ENCODE measurements around the gene PLXND1. TPM values are rescaled to one million over a fixed set of nuclear protein-coding genes. Genes with fewer than 3 reads are reported as not detected.

The PLXND1 gene
- total RNA-seq, 1 experiment from 2014 or later: 26.3 TPM

DNA sequence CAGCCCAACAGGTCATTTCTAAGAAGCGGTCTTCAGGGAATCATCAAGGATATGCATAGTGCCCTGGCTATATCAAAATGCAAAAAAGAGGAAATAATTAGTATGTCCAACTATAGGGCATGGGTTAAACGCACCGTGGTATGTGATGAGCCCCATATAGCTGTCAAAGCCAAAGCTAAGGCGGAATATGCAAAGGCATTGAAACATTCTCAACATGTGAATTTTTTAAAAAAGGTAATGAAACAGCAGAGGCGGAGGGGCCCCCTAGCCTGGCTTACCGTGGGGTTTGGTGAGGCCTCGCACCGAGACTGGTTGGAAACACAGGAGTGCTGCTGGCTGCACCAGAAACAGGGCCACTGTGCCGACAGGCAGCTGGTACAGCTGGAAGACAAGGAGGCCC, 23.2 kb downstream of the PLXND1 start:
- Mint-ChIP-seq H3K36me3 (ENCODE audit: insufficient read depth, unreplicated experiment) (no peaks in the 10 kb centered on the region), H3K27me3 (ENCODE audit: insufficient read depth, unreplicated experiment) (no peaks in the 10 kb centered on the region), H3K4me3 (ENCODE audit: unreplicated experiment) (no peak overlapping the region), H3K9me3 (ENCODE audit: unreplicated experiment) (no peaks in the 10 kb centered on the region), H3K27ac (ENCODE audit: unreplicated experiment) (no peak overlapping the region), H3K4me1 (ENCODE audit: low read depth, unreplicated experiment) (no peaks in the 10 kb centered on the region)
- no peaks in the 10 kb centered on the region for H3K4me1 ChIP-seq
- CTCF ChIA-PET: no interaction called here
- no peak overlapping the region for H3K4me3 ChIP-seq (ENCODE audit: low read depth, low read length)
- no peak for DNase-seq
- intact Hi-C loops (cut with micrococcal nuclease; ENCODE audit: unreplicated experiment): no loop called here
- no peaks in the 10 kb centered on the region for H3K27me3 ChIP-seq (replicated peaks; ENCODE audit: control insufficient read depth, insufficient read depth, low read length)
- no peaks in the 10 kb centered on the region for H3K36me3 ChIP-seq (ENCODE audit: control insufficient read depth, insufficient read depth, low read length)
- BruUV-seq (replicated peaks): no TSS peak
- POLR2A ChIA-PET: no interaction called here
- TF ChIP-seq, protein P1, sequence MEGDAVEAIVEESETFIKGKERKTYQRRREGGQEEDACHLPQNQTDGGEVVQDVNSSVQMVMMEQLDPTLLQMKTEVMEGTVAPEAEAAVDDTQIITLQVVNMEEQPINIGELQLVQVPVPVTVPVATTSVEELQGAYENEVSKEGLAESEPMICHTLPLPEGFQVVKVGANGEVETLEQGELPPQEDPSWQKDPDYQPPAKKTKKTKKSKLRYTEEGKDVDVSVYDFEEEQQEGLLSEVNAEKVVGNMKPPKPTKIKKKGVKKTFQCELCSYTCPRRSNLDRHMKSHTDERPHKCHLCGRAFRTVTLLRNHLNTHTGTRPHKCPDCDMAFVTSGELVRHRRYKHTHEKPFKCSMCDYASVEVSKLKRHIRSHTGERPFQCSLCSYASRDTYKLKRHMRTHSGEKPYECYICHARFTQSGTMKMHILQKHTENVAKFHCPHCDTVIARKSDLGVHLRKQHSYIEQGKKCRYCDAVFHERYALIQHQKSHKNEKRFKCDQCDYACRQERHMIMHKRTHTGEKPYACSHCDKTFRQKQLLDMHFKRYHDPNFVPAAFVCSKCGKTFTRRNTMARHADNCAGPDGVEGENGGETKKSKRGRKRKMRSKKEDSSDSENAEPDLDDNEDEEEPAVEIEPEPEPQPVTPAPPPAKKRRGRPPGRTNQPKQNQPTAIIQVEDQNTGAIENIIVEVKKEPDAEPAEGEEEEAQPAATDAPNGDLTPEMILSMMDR (IDR thresholded peaks at IDR 0.05; ENCODE audit: insufficient read depth in 1 of 2, low read depth in 1 of 2, low read length in 1 of 2, severe bottlenecking in 1 of 2, unreplicated experiment in 1 of 2): no peak
- no peaks in the 10 kb centered on the region for H3K9me3 ChIP-seq

DNA sequence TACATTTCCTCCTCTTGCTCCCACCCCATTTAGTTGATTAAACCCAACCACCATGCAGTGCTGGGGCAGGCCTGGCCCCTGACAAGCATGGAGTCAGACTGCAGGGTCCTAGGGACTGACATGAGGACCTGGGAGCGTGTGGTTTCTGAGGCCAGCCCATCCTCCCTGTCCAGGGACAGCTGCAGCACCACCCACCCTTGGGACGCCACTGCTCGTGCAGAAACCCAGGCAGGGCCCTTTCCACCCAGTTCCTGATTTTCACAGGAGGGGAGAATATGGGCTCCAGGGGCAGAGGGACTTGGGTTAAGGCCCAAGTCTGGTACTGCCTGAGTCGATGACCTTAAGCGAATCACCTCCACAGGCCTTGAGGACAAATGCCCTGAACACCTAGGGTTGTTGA, 23.7 kb downstream of the PLXND1 start:
- CTCF ChIA-PET: no interaction called here
- no peaks in the 10 kb centered on the region for H3K27me3 Mint-ChIP-seq (ENCODE audit: insufficient read depth, unreplicated experiment)
- no peaks in the 10 kb centered on the region for H3K36me3 ChIP-seq (ENCODE audit: control insufficient read depth, insufficient read depth, low read length)
- no peaks in the 10 kb centered on the region for H3K9me3 ChIP-seq
- POLR2A ChIA-PET: no interaction called here
- no peaks in the 10 kb centered on the region for H3K9me3 Mint-ChIP-seq (ENCODE audit: unreplicated experiment)
- H3K27ac Mint-ChIP-seq (ENCODE audit: unreplicated experiment): no peak overlapping the region
- TF ChIP-seq, protein P1 (IDR thresholded peaks at IDR 0.05; ENCODE audit: insufficient read depth in 1 of 2, low read depth in 1 of 2, low read length in 1 of 2, severe bottlenecking in 1 of 2, unreplicated experiment in 1 of 2): no peak
- no peak overlapping the region for H3K4me3 ChIP-seq (ENCODE audit: low read depth, low read length)
- no peaks in the 10 kb centered on the region for H3K36me3 Mint-ChIP-seq (ENCODE audit: insufficient read depth, unreplicated experiment)
- intact Hi-C loops (cut with micrococcal nuclease; ENCODE audit: unreplicated experiment): no loop called here
- H3K4me1 Mint-ChIP-seq (ENCODE audit: low read depth, unreplicated experiment): no peaks in the 10 kb centered on the region
- no peaks in the 10 kb centered on the region for H3K4me1 ChIP-seq
- no peaks in the 10 kb centered on the region for H3K27me3 ChIP-seq (replicated peaks; ENCODE audit: control insufficient read depth, insufficient read depth, low read length)
- no peak overlapping the region for H3K4me3 Mint-ChIP-seq (ENCODE audit: unreplicated experiment)
- no TSS peak for BruUV-seq (replicated peaks)
- no peak for DNase-seq

DNA sequence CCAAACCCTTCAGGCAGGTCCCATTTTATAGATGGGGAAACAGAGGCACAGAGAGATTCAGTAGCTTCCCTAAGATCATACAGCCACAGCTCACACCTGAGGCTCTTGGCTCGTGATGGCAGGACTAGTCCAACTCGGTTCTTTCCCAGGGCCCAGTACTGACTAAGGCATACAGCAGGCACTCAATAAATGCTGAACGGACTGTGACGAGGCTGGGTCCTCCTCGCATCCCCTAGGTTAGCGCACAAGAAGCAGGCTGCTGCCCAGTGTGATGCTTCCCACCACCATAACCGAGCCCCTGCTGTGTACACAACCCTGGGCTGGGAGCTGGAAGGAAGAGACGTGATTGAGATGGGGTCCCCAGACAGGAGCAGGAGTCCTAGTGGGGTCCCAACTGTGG, 24.9 kb downstream of the PLXND1 start:
- Mint-ChIP-seq H3K4me1 (ENCODE audit: low read depth, unreplicated experiment) (no peaks in the 10 kb centered on the region), H3K4me3 (ENCODE audit: unreplicated experiment) (no peak overlapping the region), H3K36me3 (ENCODE audit: insufficient read depth, unreplicated experiment) (no peaks in the 10 kb centered on the region), H3K9me3 (ENCODE audit: unreplicated experiment) (no peaks in the 10 kb centered on the region), H3K27ac (ENCODE audit: unreplicated experiment) (no peak overlapping the region), H3K27me3 (ENCODE audit: insufficient read depth, unreplicated experiment) (no peaks in the 10 kb centered on the region)
- ChIA-PET POLR2A (no interaction called here), CTCF (no interaction called here)
- Histone ChIP-seq H3K4me1 (no peaks in the 10 kb centered on the region), H3K4me3 (ENCODE audit: low read depth, low read length) (no peak overlapping the region), H3K27me3 (replicated peaks; ENCODE audit: control insufficient read depth, insufficient read depth, low read length) (no peaks in the 10 kb centered on the region), H3K9me3 (no peaks in the 10 kb centered on the region), H3K36me3 (ENCODE audit: control insufficient read depth, insufficient read depth, low read length) (no peaks in the 10 kb centered on the region)
- intact Hi-C loops (cut with micrococcal nuclease; ENCODE audit: unreplicated experiment): no loop called here
- no peak for DNase-seq
- no TSS peak for BruUV-seq (replicated peaks)
- TF ChIP-seq, protein P1 (IDR thresholded peaks at IDR 0.05; ENCODE audit: insufficient read depth in 1 of 2, low read depth in 1 of 2, low read length in 1 of 2, severe bottlenecking in 1 of 2, unreplicated experiment in 1 of 2): no peak

All from Caco-2 (cell line).